Fibroblast of skin of back (primary cell): Measurements from ENCODE around the gene GRAMD4.

ENCODE experiments used
- DNase-seq: peaks from one replicate; pipeline ENCODE4 v3.0.0-alpha.2; 2013

Gene GRAMD4

DNA sequence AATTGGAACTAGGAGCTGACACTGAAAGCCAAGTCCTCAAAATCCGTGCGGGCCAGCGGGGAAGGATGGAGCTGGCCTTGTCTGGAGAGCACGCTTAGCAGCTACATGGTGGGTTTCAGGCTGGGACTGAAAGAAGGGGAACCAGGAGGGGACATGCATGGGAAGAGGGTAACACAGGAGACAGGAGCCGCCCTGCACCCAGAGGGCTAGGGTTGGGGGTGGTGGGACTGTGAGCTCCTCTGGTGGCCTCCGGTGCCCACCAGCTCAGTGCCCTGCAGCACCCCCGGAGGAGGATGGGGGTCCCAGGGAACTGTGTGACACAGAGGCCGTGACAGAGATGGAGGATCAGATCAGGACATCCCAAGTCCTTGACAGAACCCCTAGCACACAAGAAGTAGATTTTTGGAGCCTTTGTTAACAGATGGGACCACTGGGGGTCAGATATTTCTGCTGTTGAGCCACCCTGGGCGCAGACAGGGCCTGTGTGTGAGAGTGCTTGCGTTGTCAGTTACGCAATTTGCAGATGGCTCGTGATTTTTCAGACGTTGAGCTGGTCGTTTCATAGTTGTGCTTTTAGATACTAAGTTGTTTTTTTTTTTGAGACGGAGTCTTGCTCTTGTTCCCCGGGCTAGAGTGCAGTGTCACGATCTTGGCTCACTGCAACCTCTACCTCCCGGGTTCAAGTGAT lies 21.3 kb upstream of the GRAMD4 start:
- no peak for DNase-seq

DNA sequence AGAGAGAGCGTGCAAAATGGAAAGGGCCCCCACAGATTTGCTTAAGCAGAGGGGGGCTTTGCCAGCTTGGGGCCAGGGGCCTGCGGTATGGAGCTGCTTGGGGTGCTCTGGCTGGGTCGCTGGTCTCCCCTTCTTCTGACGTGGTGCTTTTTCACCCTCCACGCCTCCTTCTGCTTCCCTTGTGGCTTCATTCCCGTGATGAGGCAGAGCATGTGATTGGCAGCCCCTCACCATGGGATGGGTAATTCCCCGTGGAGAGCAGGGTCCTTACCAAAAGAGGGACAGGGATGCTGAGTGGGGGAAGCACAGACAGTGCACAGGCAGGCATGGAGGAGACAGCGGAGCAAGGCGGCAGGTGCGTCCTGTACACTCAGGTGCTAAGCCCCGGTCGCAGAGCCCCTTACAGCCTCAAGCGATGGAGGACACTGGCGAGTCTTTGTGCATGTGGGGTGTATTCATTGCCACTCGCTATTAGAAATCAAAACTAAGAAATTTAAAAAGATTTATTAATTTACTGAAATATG lies 19.9 kb upstream of the GRAMD4 start:
- DNase-seq, result no peak

DNA sequence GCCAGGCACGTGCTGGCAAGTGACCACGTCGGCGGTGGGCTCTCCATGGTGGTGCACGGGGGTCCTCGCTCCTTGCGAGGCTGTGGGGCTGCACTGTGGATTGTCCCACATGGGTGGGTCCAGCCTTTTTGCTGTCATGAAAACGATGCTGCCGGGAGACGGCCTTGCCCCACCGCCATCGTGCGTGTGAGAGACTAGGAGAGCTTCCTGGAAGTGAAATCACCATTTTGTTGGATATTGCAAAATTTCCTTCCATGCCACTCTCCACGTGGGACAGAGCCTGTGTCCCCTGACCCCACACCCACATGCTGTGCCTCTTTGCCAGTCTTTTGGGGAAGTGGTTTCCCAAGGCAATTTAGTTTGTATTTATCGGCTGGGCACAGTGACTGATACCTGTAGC lies 18.2 kb upstream of the GRAMD4 start:
- DNase-seq, result no peak

DNA sequence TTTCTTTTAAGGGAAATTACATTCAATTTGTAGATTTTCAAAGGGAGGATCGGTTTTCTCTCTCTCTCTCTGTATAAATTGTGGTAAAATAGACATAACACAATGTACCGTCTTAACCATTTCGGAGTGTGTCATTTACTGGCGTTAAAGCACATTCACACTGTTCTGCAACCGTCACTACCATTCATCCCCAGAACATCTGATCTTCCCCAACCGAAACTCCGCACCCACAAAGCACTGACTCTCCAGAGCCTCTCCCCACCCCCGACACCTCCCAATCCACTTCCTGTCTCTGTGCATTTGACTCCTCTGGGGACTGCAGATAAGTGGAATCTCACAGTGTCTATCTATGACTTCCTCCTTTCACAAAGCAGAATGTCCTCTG lies 15.9 kb upstream of the GRAMD4 start:
- DNase-seq, result peak; percentile 13

DNA sequence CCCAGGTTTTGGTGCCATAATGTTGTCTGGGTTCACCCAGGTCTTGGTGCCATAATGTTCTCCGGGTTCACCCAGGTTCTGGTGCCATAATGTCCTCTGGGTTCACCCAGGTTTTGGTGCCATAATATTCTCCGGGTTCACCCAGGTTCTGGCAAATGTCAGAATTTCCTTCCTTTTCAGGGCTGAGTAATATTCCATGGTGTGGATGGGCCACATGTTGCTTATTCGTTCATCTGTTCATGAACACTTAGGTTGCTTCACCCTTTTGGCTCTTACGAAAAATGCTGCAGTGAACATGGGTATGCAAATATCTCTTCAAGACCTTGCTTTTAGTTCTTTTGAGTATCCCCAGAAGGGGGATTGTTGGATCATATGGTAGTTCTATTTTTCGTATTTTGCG lies 15.1 kb upstream of the GRAMD4 start:
- DNase-seq, result no peak

DNA sequence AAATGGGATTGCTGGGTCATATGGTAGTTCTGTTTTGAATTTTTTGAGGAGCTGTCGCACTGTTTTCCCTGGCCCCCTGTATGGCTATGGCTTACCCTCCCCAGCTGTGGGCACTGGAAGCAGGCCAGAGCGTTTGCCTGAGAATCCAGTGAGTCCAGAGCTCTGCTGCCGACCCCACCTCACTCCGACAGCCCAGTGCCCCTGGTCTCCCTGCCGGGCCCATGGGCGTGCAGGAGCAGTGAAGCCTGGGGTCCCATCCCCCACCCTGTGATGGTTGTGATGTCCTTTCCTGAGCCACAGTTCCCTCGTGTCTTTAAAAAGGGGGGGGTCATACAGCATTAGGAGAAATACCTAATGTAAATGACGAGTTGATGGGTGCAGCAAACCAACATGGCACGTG lies 13.3 kb upstream of the GRAMD4 start:
- no peak for DNase-seq

- DNase-seq, result no peak
Observed at GRCh38 chr22:46607483-46608114, 12.6 kb upstream of the GRAMD4 start.

DNA sequence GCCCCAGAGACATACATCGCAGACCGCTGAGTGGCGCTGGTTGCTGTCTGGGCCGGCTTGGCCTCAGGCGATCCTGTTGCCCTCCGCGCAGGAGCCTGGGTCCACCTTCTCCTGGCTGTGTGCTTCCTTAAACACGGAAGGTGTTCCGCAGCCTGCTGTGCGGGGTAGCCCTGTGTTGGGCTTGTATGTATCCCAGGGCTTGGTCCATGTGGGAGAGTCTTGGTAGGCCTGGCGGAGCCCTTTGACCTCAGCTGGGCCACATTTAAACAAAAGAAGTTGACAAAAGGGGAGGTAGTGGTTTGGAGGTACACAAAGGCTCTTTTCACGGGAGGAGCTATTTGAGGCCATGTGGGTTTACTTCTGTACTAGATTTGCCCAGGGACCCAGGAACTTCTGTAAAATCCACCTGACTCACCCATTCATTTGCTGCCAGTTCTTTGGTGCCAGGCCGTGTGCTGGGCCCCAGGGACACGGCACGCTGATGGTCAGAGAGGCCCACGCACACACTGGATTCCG lies 11.0 kb upstream of the GRAMD4 start:
- DNase-seq, result no peak

DNA sequence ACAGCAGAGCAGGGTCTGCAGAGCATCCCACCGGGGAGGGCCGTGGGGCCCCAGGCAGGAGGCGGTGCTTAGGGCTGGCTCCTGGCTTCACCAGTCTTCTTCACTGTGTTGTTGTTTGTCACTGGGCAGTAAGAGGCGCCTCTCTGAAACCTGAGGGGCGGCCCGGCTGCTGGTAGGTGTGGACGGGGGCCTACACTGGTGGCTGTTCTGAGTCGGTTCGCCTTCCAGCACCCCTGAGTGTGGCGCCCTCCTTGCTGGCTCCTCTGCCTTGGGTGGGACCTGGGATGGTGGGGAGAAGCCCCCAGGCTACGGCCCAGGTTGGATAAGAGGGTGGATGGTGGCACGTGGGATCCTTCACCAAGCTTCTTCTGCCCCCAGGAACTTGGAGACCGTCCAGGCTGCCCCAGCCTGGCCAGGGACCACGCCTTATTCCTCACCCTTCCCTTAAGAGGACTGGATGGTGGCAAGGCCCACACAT lies 10.4 kb upstream of the GRAMD4 start:
- DNase-seq, result no peak

GRCh38 chr22:46610356-46610755 lies 9.8 kb upstream of the GRAMD4 start:
- no peak for DNase-seq

GRCh38 chr22:46611189-46611588 lies 9.0 kb upstream of the GRAMD4 start:
- no peak for DNase-seq

GRCh38 chr22:46612341-46612903 lies 7.8 kb upstream of the GRAMD4 start:
- no peak for DNase-seq

- no peak for DNase-seq
Observed at GRCh38 chr22:46612904-46613605, 7.1 kb upstream of the GRAMD4 start.

GRCh38 chr22:46613606-46614021 lies 6.6 kb upstream of the GRAMD4 start:
- no peak for DNase-seq

DNA sequence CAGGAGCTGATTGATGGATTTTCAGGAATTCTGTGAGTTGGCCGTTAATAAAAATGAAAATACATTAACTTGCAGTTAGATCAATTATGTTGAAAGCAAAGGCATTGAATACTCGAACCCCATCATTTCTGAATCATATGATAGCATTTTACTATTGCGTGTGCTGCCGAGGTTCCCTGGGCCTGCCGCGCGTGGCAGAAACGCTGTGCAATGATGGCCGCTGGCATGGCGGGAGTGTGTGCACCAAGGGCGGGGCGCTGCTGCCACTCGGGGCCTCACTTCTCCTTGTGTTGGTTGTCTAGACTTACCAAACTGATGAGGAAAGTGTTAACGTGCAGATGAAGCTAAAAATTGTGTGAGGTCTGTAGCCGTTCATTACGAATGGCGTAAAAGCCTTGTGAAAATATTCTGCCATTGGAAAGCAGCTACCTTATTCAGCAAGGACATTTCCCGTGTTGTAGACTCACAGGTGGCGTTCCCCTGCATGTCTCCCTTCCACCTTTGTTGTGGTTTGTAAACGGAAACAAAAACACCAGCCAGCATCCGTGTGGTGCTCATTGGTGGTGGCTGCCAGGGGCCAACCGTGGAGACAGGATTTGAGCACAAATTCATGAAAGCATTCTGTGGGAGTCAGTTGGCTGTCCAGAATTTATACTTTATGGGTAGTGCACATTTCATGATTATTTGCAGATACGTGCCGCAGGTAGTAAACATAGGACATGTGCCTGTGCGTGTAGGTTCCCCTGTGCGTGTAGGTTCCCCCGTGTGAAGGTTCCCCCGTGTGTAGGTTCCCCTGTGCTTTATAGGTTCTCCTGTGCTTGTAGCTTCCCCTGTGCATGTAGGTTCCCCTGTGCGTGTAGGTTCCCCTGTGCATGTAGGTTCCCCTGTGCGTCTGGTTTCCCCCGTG lies 5.9 kb upstream of the GRAMD4 start:
- no peak for DNase-seq

DNA sequence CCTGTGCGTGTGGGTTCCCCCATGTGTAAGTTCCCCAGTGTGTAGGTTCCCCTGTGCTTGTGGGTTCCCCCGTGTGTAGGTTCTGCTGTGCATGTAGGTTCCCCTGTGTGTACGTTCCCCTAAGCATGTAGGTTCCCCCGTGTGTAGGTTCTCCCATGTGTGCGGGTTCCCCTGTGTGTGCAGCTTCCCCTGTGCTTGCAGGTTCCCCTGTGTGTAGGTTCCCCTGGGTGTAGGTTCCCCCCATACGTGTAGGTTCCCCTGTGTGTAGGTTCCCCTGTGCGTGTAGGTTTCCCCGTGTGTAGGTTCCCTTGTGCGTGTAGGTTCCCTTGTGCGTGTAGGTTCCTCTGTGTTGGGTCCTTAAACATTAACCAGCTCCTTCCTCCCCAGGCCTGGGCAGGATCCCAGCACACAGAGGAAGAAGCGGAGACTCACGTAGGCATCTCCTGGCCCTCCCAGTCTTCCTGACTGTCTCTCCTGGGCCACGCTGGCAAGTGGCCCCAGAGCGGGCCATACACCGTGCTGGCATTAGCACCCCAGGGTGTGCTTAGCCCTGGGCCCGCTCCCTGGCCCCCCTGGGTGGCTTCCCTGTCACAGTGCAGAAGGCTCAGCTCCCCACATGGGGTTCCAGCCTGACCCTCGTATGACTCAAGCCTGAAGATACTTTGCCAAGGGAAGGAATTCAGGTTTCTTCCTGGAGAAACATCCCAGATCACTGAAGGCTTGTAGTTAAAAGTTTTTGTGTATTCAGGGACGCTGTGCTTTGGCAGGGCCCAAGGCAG lies 2.8 kb upstream of the GRAMD4 start:
- peak; percentile 37 for DNase-seq

- DNase-seq, result no peak
Observed at GRCh38 chr22:46617986-46618647, 2.1 kb upstream of the GRAMD4 start.

DNA sequence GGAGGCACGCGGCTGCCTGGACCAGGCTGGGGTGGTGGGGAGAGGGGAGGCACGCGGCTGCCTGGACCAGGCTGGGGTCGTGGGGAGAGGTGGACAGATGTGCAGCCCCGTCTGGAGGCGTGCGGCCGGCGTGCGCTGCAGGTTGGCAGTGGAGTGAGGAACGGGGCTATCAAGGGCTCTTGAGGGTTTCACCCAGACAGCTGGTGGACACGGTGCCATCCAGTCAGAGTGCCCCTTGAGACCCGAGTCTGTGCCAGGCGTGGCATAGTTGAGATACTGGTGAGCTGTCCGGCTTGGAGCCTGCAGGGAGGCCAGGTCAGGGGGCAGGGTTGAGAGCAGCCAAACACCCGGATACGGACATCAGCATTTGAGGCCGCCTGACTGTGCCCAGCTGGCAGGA lies 1.5 kb upstream of the GRAMD4 start:
- DNase-seq, result no peak

- DNase-seq, result no peak
Observed at GRCh38 chr22:46619240-46619829, 851 bp upstream of the GRAMD4 start.

DNA sequence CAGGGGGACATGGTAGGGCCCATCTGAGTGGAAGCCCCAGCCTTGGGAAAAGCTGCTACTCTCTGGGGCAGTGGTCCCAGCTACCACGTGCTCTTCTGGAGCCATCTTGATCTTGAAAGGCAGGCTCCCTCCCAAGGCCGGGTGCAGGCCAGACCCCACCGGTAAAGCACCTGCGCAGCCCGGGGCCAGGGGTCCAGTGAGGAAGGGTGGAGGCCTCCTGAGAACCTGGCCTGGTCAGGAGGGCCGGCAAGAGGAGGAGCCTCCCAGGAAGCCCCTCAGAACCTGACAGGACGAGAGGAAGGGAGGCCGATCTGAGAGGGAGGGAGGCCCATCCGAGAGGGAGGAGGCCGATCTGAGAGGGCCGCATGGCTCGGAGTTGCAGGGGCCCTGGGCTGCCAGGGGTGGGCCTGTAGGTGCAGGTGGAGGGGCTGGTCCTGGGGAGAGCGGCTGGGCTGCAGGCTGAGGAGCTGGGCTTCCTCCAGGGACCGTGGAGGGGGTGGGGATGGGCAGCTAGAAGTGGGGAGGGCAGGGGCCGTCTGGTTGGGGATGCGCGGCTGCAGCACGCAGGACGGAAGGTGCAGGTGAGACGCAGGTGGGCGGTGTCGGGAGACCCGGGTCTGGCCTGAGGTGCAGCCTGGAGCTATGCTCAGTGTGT lies 529 bp downstream of the GRAMD4 start:
- no peak for DNase-seq
